Measurements from ENCODE around the gene SST. TPM values are rescaled to one million over a fixed set of nuclear protein-coding genes. Genes with fewer than 3 reads are reported as not detected.

SST gene
- polyA plus RNA-seq, 1 donor from 2014 or later = 9.7 TPM

DNA sequence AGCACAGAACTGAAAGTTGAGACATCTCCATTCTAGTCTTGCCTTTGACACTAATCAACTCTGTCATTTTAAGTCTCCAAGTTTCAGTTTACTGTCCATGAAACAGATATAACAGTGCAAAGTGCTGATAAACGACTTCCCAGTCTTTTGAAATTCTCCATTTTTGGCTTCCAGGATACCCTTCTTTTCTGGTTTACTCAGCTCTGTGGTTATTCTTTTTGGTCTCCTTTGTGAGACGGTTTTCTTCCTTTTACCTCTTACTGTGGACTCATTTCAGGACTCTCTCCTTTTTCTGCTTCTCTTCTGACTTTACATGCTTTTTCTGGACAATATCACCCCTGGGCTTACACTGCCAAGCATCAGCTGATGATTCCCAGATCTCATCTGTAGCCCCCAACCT is 18.9 kb downstream of the SST start:
- H3K36me3 ChIP-seq (ENCODE audit: insufficient read depth, low read length) = no peaks in the 10 kb centered on the region
- peaks cover 4% of the 10 kb centered on the region for H3K9me3 ChIP-seq (ENCODE audit: low read length)
- H3K4me2 ChIP-seq (ENCODE audit: low read length) = no peak overlapping the region
- H3K9me2 ChIP-seq (ENCODE audit: insufficient read depth, low read length) = no peaks in the 10 kb centered on the region
- TF ChIP-seq SMC3 (conservative IDR thresholded peaks at IDR 0.05; ENCODE audit: poor library complexity) (no peak), RAD21 (conservative IDR thresholded peaks at IDR 0.05) (no peak), EP300 (conservative IDR thresholded peaks at IDR 0.05; ENCODE audit: poor library complexity, severe bottlenecking) (no peak), EZH2 (IDR thresholded peaks at IDR 0.05; ENCODE audit: borderline replicate concordance, insufficient read depth, low read length, poor library complexity, severe bottlenecking) (no peak), POLR2AphosphoS5 (IDR thresholded peaks at IDR 0.05) (no peak), MXI1 (conservative IDR thresholded peaks at IDR 0.05; ENCODE audit: poor library complexity, severe bottlenecking) (no peak), TAF1 (IDR thresholded peaks at IDR 0.05; ENCODE audit: low read depth) (no peak)
- TF ChIP-seq, protein P1, sequence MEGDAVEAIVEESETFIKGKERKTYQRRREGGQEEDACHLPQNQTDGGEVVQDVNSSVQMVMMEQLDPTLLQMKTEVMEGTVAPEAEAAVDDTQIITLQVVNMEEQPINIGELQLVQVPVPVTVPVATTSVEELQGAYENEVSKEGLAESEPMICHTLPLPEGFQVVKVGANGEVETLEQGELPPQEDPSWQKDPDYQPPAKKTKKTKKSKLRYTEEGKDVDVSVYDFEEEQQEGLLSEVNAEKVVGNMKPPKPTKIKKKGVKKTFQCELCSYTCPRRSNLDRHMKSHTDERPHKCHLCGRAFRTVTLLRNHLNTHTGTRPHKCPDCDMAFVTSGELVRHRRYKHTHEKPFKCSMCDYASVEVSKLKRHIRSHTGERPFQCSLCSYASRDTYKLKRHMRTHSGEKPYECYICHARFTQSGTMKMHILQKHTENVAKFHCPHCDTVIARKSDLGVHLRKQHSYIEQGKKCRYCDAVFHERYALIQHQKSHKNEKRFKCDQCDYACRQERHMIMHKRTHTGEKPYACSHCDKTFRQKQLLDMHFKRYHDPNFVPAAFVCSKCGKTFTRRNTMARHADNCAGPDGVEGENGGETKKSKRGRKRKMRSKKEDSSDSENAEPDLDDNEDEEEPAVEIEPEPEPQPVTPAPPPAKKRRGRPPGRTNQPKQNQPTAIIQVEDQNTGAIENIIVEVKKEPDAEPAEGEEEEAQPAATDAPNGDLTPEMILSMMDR (IDR thresholded peaks at IDR 0.05; ENCODE audit: poor library complexity, severe bottlenecking) = no peak
- TF ChIP-seq, protein P2, sequence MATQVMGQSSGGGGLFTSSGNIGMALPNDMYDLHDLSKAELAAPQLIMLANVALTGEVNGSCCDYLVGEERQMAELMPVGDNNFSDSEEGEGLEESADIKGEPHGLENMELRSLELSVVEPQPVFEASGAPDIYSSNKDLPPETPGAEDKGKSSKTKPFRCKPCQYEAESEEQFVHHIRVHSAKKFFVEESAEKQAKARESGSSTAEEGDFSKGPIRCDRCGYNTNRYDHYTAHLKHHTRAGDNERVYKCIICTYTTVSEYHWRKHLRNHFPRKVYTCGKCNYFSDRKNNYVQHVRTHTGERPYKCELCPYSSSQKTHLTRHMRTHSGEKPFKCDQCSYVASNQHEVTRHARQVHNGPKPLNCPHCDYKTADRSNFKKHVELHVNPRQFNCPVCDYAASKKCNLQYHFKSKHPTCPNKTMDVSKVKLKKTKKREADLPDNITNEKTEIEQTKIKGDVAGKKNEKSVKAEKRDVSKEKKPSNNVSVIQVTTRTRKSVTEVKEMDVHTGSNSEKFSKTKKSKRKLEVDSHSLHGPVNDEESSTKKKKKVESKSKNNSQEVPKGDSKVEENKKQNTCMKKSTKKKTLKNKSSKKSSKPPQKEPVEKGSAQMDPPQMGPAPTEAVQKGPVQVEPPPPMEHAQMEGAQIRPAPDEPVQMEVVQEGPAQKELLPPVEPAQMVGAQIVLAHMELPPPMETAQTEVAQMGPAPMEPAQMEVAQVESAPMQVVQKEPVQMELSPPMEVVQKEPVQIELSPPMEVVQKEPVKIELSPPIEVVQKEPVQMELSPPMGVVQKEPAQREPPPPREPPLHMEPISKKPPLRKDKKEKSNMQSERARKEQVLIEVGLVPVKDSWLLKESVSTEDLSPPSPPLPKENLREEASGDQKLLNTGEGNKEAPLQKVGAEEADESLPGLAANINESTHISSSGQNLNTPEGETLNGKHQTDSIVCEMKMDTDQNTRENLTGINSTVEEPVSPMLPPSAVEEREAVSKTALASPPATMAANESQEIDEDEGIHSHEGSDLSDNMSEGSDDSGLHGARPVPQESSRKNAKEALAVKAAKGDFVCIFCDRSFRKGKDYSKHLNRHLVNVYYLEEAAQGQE (IDR thresholded peaks at IDR 0.05; ENCODE audit: borderline replicate concordance) = no peak
- no peaks in the 10 kb centered on the region for H3F3A ChIP-seq (ENCODE audit: insufficient read depth, low read length, poor library complexity, severe bottlenecking)
- H3K27me3 ChIP-seq (ENCODE audit: insufficient read depth, low read depth, low read length) = no peaks in the 10 kb centered on the region
- H4K20me1 ChIP-seq (ENCODE audit: insufficient read depth) = no peaks in the 10 kb centered on the region
- no peak overlapping the region for H3K27ac ChIP-seq (ENCODE audit: low read length)
- no peak overlapping the region for H3K4me3 ChIP-seq (ENCODE audit: low read length)
- H3K79me2 ChIP-seq (replicated peaks; ENCODE audit: insufficient read depth, low read length) = no peaks in the 10 kb centered on the region
- H2AFZ ChIP-seq (ENCODE audit: low read depth, low read length) = no peak overlapping the region
- H3K9ac ChIP-seq (ENCODE audit: low read length) = no peak overlapping the region

DNA sequence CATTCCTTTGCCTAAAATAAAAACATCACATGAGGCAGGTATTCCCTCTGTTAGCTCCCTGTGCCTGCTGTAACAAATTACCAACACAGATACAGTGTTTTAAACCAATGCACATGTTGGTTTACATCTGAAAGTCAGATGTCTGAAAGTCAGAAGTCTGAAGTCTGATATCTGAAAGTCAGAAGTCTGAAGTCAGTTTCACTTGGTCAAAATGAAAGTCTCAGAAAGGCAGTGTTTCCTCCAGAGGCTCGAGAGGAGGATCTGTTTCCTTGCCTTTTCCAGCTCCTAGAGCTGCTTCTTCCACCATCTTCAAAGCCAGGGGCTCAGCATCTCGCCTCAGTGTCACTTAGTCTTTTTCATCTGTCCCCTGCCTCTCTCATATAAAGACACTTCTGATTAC is 22.0 kb downstream of the SST start:
- Histone ChIP-seq H3K27me3 (ENCODE audit: insufficient read depth, low read depth, low read length) (no peaks in the 10 kb centered on the region), H3K36me3 (ENCODE audit: insufficient read depth, low read length) (no peaks in the 10 kb centered on the region), H3K9ac (ENCODE audit: low read length) (no peak overlapping the region), H4K20me1 (ENCODE audit: insufficient read depth) (no peaks in the 10 kb centered on the region), H3F3A (ENCODE audit: insufficient read depth, low read length, poor library complexity, severe bottlenecking) (no peaks in the 10 kb centered on the region), H3K27ac (ENCODE audit: low read length) (no peak overlapping the region), H3K9me3 (ENCODE audit: low read length) (peaks cover 4% of the 10 kb centered on the region), H3K4me2 (ENCODE audit: low read length) (no peak overlapping the region), H3K9me2 (ENCODE audit: insufficient read depth, low read length) (no peaks in the 10 kb centered on the region), H3K4me3 (ENCODE audit: low read length) (no peak overlapping the region), H3K79me2 (replicated peaks; ENCODE audit: insufficient read depth, low read length) (no peaks in the 10 kb centered on the region), H2AFZ (ENCODE audit: low read depth, low read length) (no peak overlapping the region)
- TF ChIP-seq MXI1 (conservative IDR thresholded peaks at IDR 0.05; ENCODE audit: poor library complexity, severe bottlenecking) (no peak), EZH2 (IDR thresholded peaks at IDR 0.05; ENCODE audit: borderline replicate concordance, insufficient read depth, low read length, poor library complexity, severe bottlenecking) (no peak), RAD21 (conservative IDR thresholded peaks at IDR 0.05) (no peak), TAF1 (IDR thresholded peaks at IDR 0.05; ENCODE audit: low read depth) (no peak), POLR2AphosphoS5 (IDR thresholded peaks at IDR 0.05) (no peak), EP300 (conservative IDR thresholded peaks at IDR 0.05; ENCODE audit: poor library complexity, severe bottlenecking) (no peak), SMC3 (conservative IDR thresholded peaks at IDR 0.05; ENCODE audit: poor library complexity) (no peak)
- TF ChIP-seq, protein P1 (IDR thresholded peaks at IDR 0.05; ENCODE audit: poor library complexity, severe bottlenecking) = no peak
- TF ChIP-seq, protein P2 (IDR thresholded peaks at IDR 0.05; ENCODE audit: borderline replicate concordance) = no peak

All from neural cell (in vitro differentiated cells).